ENCODE results near the gene OXCT1.

OXCT1 gene

DNA sequence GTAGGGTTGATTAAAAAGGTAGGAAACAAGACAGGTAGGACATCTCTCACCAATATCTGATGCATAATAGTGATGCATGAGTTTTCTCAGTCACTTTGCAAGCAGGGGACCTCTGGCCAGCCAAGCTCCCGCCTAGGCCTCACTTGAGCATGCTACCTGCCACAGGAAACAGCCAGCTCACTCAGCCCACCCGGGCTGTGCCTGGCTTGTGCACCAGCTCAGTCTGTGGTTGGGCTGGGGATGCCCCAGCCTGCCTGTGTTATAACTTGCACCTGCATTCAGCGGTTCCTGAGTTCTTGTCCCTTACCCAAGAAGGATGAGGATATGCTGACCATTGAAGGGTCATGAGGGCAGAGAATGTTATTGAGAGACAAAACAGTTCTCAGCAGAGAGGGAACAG, 187.0 kb downstream of the OXCT1 start:
- FAIRE-seq (peak; percentile 38), DNase-seq (ENCODE audit: insufficient read length, low spot score) (no peak)
- TF ChIP-seq PAX5 (IDR thresholded peaks at IDR 0.05; ENCODE audit: insufficient read depth, low read length, severe bottlenecking): no peak
- no peak for TF ChIP-seq TAF1 (IDR thresholded peaks at IDR 0.05; ENCODE audit: low read depth, low read length)
- no peak for TF ChIP-seq SPI1 (IDR thresholded peaks at IDR 0.05; ENCODE audit: low read depth, low read length)
- no peak for TF ChIP-seq POLR2A (IDR thresholded peaks at IDR 0.05; ENCODE audit: low read depth, low read length)
- no peak for TF ChIP-seq POLR2AphosphoS5 (IDR thresholded peaks at IDR 0.05; ENCODE audit: low read depth, low read length)
- TF ChIP-seq POU2F2 (IDR thresholded peaks at IDR 0.05; ENCODE audit: low read depth, low read length): no peak

DNA sequence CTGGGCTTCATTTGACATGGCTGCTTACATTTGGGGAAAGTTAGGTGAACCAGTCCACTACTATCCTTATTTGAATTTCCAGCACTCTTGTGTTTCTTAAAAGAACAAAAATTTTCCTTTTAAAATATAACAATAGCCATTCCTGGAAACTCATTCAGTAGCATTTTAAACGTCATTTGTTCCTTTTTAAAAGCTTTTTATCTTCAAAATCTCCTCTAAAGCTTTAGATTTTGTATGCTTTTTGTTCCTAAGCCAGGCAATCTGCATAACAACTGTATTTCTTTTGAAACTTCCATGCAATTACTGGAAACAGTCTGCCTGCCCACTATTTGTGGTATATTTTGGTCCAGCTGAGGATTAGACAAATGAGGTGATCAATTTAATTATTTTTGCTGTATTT, 187.6 kb downstream of the OXCT1 start:
- FAIRE-seq: no peak
- TF ChIP-seq POU2F2 (IDR thresholded peaks at IDR 0.05; ENCODE audit: low read depth, low read length) (no peak), POLR2A (IDR thresholded peaks at IDR 0.05; ENCODE audit: low read depth, low read length) (no peak), SPI1 (IDR thresholded peaks at IDR 0.05; ENCODE audit: low read depth, low read length) (no peak), PAX5 (IDR thresholded peaks at IDR 0.05; ENCODE audit: insufficient read depth, low read length, severe bottlenecking) (no peak), TAF1 (IDR thresholded peaks at IDR 0.05; ENCODE audit: low read depth, low read length) (no peak), POLR2AphosphoS5 (IDR thresholded peaks at IDR 0.05; ENCODE audit: low read depth, low read length) (no peak)
- no peak for DNase-seq (ENCODE audit: insufficient read length, low spot score)

DNA sequence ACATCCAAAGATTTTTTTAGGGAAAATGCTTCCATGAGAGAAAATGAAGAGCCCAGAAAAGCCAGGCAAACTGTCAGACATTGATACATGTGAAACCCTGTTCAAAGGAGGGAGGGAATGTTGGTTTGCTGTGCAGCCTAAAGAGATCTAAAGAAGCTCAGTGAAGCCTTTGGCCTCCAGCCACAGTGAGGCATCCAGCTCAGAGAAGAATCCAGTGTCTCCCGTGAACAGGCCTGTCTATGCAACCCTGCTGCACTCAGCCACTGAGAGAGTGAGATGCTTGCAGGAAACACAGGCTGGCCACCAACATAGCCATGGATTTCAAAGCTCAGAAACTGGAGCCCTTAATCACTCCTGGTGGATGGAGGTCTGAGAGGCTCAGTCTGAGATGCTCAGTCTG, 188.4 kb downstream of the OXCT1 start:
- DNase-seq (ENCODE audit: insufficient read length, low spot score) (no peak), FAIRE-seq (no peak)
- no peak for TF ChIP-seq POU2F2 (IDR thresholded peaks at IDR 0.05; ENCODE audit: low read depth, low read length)
- TF ChIP-seq SPI1 (IDR thresholded peaks at IDR 0.05; ENCODE audit: low read depth, low read length): no peak
- no peak for TF ChIP-seq POLR2AphosphoS5 (IDR thresholded peaks at IDR 0.05; ENCODE audit: low read depth, low read length)
- no peak for TF ChIP-seq TAF1 (IDR thresholded peaks at IDR 0.05; ENCODE audit: low read depth, low read length)
- TF ChIP-seq POLR2A (IDR thresholded peaks at IDR 0.05; ENCODE audit: low read depth, low read length): no peak
- TF ChIP-seq PAX5 (IDR thresholded peaks at IDR 0.05; ENCODE audit: insufficient read depth, low read length, severe bottlenecking): no peak
